LoVo (cell line): Measurements from ENCODE around the gene PSPN.
"Not testable (repeated sequence)": the region's sequence is repeated elsewhere in the genome, so short reads cannot be mapped to it uniquely, and the experiment has no call there.

Source experiments
- DNase-seq: peaks from one replicate; pipeline ENCODE4 v3.0.0-alpha.2; 2016; ENCODE audit warnings: low spot score

PSPN gene

GRCh38 chr19:6402837-6403608 is 27.3 kb upstream of the PSPN start:
- peak; percentile 60 for DNase-seq

- no peak for DNase-seq
These were observed 26.3 kb upstream of the PSPN start for GRCh38 chr19:6402058-6402457.

- DNase-seq = not testable (repeated sequence)
These were observed 24.6 kb upstream of the PSPN start for GRCh38 chr19:6400062-6400944.

- no peak for DNase-seq
These were observed 20.6 kb upstream of the PSPN start for GRCh38 chr19:6396305-6396704.

- no peak for DNase-seq
These were observed 19.1 kb upstream of the PSPN start for GRCh38 chr19:6394831-6395230.

GRCh38 chr19:6393983-6394412 is 18.3 kb upstream of the PSPN start:
- DNase-seq = no peak

- DNase-seq = peak; percentile 89
These were observed 17.6 kb upstream of the PSPN start, which contains the start of gene GTF2F1 for GRCh38 chr19:6393074-6393982. GTF2F1 (minus strand) TSS chr19:6393164; CDS start chr19:6392995, 169 bp downstream.

GRCh38 chr19:6392221-6393073 is 16.7 kb upstream of the PSPN start:
- DNase-seq = no peak

GRCh38 chr19:6387372-6387771 is 11.6 kb upstream of the PSPN start:
- DNase-seq = no peak

- no peak for DNase-seq
These were observed 8.6 kb upstream of the PSPN start for GRCh38 chr19:6384381-6384780.

GRCh38 chr19:6383188-6383587 is 7.5 kb upstream of the PSPN start:
- DNase-seq = no peak

GRCh38 chr19:6381030-6381750 is 5.5 kb upstream of the PSPN start:
- no peak for DNase-seq

- no peak for DNase-seq
These were observed 4.0 kb upstream of the PSPN start for GRCh38 chr19:6379744-6380143.

- no peak for DNase-seq
These were observed 2.8 kb upstream of the PSPN start for GRCh38 chr19:6378486-6378885.

GRCh38 chr19:6378041-6378440 is 2.3 kb upstream of the PSPN start:
- DNase-seq = no peak

GRCh38 chr19:6376512-6377190 is 918 bp upstream of the PSPN start:
- DNase-seq = no peak

- DNase-seq = no peak
These were observed 872 bp downstream of the PSPN start for GRCh38 chr19:6374711-6375410.

GRCh38 chr19:6374161-6374709 is 1.5 kb downstream of the PSPN start:
- DNase-seq = no peak

GRCh38 chr19:6373813-6374108 is 2.0 kb downstream of the PSPN start:
- DNase-seq = no peak
